ENCODE measurements around the gene SH3PXD2A.

DNA sequence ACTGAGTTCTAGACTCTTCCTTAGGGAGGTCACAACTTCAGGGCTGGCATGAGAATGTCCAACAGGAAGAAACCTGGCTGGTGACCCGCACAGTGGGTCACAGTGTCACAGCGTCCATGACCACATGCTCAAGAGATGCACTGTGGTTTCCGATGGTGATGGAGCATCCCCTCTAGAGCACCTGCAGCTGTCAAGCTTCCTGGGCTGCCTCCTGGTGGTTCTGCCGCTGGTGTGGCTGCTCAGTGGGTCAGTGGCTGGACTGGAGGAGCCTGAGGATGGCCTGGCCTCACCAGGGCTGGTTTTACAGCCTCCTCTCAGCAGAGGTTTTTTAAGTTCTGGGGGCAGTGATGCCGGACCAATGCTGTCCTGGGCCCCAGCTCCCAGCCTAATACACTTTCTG, 149.3 kb downstream of the SH3PXD2A start:
- no peak for TF ChIP-seq CTCF (IDR thresholded peaks at IDR 0.05 in 8 of 11, conservative IDR thresholded peaks at IDR 0.05 in 3 of 11)
- no peak for TF ChIP-seq POLR2A (IDR thresholded peaks at IDR 0.05)
